GM18498 (cell line): ENCODE measurements around the gene PTPRT.

Experiments
- ATAC-seq: cut with Tn5 transposase; IDR thresholded peaks from one replicate; pipeline ENCODE4 v1.9.1; 2021; ENCODE audit warnings: mild to moderate bottlenecking, moderate library complexity; ENCODE audit not compliant: unreplicated experiment

The PTPRT gene

DNA sequence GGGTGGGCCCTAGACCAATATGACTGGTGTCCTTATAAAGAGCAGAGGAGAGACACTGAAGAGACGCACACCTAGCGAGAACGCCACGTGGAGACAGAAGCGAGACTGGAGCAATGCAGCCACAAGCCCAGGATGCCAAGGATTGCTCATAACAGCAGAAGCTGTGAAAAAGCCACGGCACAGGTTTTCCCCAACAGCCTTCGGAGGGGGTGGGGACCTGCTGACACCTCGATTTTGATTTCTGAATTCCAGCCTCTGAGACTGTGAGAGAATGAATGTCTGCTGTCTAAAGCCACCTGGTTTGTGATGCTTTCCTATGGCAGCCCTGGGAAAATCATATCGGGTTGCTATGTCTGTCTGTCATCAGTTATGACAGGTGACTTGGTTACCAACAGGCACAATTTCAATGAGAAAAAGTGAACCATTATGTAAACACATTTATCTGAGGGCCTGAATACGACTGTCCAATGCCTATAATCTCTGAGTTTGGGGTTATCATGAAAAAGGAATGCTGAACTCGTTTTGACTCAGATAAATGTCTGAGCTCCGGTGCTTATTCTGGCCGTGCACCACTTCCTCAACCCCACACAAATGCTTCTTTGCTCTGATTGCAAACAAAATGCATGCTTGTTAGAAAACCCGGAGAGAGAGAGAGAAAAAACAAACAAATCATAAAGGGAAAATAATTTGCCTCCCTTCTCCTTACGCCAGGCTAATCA is 769.7 kb downstream of the PTPRT start:
- no peak for ATAC-seq

DNA sequence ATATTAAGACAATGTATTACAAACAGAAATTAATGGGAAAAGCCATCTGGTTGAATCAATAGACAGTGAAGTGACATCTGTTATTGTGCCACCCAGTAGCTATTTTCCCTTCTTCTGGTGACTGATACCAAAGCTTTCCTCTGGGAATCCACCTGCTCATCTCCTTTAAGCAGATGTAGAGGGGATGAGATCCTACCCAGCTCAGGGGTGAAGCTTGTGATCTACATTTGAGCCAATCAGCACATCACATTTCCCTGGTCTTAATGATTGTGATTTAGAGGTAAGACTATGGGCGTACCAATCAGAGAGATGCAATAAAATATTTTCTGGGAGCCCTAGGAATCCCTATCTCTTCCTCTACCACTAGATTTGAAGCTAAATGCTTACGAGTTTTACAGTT is 782.9 kb downstream of the PTPRT start:
- no peak for ATAC-seq

DNA sequence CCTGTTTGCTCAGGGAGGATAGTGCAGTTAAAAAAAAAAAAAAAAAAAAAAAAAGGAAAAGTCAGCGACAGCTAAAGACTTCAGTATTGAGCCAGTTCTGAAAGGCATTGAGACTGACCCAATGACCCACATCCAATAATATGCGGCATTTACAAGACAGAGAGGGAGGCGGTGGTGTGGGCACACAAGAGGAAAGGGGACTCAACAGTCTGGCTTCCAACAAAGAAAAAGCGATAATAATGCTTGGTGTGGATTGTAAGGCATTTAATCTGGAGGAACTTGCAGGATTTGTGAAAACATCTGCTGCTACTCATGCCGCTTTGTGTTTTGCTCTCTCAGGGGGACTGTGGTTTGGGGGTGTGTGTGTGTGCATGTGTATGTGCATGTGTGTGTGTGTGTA is 787.3 kb downstream of the PTPRT start:
- ATAC-seq: no peak

DNA sequence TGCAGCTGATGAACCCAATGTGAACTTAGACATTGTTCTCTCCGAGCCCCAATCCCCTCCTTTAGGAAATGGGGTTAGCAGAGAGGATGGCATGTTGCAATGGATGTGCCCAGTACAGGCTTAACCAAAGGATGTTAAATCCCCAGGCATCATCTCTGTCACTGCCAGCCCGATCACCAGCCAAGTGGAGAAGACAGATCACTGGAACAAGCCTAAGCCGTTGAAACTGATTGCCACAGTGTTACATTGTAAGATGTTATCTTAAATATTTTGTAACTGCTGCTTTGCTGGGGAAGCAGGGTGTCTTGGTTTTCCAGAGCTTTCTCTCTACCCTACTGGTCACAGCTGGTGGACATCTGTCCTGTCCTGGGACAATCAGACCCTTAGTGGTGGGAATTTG is 788.1 kb downstream of the PTPRT start:
- ATAC-seq: no peak

DNA sequence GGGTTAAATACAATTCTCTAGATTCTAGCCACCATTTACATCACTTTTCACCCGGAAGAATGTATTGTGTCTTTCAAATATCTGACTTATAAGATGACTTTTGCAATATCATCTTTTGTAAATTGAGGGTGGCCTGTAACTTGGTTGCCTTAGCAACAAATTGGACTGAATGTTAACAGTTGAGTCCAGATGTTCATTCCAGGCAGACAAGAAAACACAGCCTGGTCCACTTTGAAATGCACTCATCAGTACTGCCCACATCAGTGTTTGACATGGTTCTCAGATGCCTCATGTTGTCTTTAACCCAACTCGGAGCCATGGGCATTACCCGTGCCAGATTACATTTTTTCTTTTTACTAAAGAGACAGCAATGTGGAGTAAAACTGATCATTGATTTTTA is 789.9 kb downstream of the PTPRT start:
- ATAC-seq: no peak

DNA sequence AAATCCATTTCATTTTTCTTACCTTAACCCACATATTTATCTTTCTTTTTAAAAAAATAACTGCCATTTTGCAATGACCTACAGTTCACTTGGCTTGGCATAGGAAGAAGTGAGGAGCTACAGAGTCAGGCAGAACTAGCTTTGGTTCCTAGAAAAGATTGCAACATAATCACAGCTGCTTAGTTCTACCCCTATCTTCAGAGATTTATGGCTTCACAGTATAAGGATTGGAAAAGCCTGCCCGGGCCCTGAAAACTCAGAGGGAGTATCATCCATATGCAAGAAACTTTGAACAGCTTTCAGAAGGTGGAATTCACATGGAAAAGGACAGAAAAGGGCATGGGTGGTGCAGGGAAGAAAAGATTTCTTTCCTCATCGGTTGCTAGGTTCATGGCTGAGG is 797.3 kb downstream of the PTPRT start:
- no peak for ATAC-seq

DNA sequence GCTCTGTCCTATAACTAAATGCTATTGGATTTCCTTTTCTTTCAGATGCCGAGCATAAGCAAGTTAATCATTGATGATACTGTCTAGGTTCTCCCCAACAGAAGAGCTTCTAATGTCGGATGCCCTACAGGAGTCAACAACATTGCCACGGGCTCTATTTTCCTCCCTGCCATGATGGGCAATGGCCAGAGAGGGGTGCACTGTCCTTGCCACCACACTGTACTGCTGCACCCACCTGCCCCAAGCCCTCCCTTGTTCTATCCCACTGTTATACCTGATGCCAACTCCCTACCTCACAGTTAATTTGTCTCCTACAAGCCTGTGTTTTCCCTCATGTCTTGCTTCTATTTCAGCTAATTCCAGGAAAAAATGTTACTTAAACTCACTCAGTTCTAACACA is 797.9 kb downstream of the PTPRT start:
- no peak for ATAC-seq

DNA sequence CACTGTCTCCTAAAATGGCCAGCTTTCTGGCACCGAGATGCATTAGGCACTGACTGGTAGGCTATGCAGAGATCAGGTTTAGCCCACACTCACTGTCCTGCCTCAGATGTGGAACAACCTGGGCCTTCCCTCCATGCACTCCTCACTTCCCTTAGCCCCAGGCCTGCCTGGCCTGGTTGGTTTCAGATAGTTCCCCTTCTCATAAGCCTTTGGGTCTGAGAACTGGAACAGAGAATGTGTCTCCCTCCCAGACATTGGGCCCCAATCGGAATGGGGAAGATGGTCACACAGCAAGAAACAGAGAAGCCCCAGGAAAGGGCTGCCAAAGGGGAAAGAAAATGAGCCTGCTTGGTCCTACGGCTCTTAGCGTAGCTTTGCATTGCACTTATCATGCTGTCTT is 809.4 kb downstream of the PTPRT start:
- no peak for ATAC-seq

DNA sequence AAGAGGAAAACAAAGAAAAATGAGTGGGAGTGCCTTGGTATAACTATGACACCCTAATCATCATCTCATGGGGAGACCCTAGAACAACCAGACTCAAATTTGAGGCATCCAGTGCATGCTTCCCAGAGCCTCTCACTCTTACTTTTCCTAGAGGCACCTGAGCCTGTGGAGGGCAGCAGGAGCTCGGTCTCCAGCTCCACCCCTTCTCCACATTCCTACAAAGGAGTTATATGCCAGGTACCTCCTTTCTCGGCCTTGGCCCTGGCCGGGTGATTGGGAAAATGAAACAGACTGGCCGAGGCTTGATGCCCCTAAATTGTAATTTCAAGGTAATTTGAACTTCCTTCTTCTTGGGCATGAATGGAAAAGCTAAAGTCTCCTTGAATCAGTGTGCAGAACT is 810.3 kb downstream of the PTPRT start:
- no peak for ATAC-seq

DNA sequence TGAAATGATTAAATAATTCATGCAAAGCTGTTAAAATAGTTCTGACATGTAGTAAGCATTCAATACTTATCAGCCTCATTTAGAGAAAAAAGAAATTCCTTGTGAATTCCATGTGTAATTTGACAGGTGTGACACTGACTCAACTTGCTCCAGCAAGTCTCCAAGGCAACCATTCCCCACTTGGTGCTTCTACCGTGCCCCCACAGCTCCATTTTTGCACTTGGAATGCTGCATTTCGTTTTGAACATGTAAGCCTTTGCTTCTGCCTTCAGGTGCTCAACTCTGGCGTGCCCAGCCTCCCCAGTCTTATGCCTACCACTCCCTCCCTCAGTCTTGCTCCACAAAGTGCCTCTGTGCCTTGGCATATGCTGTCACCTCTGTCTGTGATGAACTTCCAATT is 810.9 kb downstream of the PTPRT start:
- ATAC-seq: no peak

DNA sequence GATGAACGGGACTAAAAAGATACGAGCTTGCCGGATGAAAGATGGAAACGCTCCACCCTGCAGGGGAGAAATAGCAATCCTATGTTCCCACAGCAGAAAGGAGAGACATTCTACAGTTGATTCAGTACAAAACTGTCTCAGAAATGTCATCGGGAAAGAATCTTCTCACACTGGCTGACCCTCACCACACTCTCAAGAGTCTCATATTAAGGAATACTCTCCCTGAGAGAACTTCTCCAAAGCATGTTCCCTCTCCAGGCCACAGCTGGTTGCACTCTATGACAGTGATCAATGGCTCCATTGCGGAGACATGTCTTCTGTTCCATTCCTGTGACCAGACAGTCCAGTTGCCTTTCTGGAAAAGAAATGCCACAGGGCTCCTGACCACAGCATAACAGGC is 813.6 kb downstream of the PTPRT start:
- no peak for ATAC-seq

DNA sequence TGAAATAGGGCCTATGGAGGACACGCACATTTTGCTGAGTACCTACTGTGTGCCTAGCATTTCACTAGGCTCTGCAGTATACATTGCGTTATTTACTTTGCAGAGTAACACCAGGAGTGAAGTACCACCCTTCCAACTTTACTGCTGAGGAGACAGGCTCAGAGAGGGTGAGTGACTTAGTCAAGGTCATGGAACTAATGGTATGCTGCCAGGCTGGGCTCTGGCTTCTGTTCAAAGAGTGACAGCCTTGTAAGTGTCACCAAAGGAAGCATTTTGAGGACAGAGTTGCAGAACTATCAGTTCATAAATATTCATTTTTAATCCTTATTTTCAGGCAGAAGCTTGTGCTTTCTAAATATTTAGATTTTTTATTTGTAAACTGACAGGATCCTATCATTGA is 816.7 kb downstream of the PTPRT start:
- no peak for ATAC-seq

DNA sequence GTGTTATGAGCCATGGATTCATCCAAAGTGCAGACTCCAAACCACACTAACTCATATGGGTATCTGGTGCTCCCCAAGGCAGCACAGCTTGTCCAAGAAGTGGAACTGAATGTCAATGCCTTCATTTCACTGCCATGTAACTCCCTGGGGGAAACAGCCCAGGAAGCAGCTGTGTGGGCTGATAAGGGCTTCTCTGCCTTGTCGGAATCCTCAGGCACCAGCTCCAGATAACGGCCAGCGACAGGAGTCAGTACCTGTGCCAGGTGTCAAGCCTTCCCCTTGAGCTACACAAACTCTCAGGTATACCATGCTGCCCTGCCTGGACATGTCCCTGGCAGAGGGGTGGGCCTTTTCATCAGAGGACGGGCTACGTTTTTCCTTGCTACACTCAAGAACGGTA is 819.6 kb downstream of the PTPRT start:
- no peak for ATAC-seq

DNA sequence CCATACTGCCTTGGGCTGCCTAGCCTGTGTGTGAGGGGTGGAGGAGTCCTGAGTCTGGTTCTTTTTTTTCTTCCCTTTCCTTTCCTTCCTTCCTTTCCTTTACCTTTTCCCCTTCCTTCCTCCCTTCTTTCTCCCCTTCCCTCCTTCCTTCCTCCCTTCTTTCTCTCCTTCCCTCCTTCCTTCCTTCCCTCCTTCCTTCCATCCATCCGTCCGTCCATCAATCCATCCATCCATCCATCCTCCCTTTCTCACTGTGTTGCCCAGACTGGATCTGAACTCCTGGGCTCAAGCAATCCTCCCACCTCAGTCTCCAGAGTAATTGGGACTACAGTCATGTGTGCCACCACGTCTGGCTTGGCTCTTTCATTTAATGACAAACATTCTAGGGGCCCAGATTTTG is 820.8 kb downstream of the PTPRT start:
- ATAC-seq: no peak

DNA sequence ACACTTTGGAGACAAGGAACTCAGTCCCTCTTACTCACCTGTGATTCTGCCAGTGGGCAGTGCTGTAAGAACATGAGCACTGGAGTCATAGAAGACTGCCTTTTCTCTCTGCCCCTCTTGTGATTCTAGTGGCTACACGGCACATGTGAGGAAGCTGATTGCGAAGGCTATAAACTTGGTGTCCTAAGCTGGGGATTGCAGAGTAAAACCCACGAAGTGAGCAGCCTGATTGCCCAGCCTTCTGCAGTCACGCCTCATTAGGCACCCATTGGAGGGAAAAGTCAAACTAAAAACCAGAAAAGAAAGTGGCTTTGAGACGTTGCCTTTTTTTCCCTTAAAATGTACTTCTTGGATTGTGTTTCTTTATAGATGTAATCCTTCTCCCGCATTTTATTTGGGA is 823.1 kb downstream of the PTPRT start:
- ATAC-seq: no peak

DNA sequence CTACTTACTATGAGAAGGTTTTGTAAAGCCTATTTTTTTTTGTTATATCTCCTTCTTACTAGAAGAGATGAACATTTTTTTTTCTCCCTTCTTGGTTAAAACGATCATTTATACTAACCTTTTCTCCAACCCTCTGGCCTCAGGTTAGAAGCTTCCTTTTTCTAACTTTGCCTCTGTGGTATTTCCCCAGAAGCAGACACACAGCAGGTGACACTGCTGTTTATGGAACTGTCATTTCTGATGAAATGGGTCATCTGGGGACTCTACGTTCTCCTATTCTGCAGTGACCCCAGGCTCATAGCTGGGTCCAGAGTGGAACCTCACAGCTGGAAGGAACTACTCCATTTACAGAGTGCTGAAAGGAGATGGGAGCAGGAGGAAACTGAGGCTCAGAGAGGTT is 825.3 kb downstream of the PTPRT start:
- no peak for ATAC-seq

DNA sequence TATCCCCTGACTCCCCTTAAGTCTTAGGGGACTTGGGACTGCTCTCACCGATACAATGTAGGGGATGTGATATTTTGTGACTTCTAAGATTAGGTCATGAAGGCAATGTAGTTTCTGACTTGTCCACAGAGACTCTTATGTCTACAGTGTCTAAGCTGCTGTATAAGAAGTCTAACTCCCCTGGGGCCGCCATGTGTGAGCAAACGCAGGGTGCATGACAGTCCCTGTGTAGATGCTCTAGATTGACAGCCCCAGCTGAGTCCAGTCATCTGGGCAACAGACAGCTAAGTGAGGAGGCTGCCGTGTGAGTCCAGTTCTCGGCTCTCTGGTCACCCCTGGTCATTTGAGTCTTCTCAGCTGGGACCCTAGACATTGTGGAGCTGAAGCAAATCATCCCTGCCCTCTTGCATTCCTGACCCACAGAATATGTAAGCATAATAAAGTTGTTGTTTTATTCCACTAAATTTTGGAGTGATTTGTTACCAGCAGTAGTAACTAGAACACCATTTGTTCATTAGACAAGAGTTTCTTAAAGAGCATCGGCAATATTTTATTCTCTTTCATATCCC is 828.2 kb downstream of the PTPRT start:
- no peak for ATAC-seq

DNA sequence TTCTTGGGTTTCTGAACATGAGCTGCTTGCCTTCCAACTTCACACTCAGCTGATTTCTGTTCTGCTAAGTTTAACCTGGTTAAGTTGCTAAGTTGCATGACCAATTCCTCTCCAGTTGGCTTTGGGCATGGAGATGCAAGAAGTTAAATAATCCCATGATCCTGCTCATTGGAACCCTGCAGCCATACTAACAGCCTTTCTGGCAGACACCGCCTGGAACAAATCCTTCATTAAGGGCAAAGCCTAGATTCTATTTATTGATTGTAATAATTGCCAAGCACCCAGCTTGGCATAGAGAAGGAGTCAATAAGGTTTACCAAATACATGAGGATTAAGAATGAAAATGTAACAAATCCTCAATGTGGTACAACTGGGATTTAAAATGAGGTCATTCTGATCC is 829.1 kb downstream of the PTPRT start:
- ATAC-seq: no peak

DNA sequence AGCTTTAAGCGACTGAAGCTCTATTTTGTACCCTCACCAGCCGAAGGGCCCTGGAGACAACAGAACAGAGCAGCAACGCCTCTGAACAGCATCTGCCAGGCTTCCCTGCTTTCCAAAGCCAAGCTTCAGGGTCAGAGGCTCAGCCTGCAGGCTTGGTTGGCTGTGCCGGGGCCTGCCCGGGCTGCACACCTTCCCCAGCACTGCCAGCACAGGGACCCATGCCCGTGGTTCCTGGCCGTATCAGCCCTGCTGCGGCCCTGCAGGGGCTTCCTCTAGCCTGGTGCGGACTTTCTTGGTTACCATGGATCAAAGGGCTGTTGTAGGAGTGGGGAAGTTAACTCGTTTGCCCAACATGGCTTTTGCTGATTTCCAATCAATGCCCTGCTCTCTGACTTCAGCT is 830.1 kb downstream of the PTPRT start:
- ATAC-seq: no peak

DNA sequence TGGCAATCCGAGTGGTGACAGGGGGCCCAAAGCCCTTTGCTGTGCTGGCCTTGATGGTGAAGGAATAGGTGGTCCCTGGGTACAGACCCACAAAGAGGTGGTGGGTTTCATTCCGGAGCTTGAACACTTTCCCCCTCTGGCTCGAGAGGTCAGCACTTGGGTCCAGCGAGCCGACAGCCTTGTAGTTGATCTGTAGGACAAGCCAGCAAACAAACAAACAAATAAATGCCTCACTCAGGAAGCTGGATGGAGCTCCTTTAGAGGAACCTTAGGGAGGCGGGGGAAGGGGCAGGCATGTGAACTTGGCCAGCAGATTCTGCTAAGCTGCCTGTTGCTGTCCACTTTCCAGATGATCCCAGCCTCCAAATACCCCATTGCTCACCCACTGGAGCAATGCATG is 837.6 kb downstream of the PTPRT start:
- ATAC-seq: no peak

DNA sequence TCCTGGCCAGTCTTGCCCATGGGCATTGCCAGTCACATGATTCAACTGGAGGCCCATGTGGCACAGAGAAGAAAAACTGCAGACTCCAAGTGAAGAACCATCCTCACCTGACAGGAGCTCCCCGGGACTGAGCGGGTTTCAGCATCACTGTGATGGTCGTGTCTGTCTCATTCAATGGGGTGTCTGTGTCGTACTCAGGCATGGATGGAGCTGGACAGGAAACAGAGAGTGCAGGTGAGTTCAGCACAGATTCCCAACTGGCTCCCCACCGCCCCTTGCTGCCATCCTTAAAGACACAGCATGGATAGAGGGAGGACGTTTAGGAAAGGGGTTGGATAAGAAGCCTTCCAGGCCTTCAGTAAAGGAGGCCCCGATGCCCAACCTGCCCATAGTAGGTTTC is 839.2 kb downstream of the PTPRT start:
- ATAC-seq: no peak

DNA sequence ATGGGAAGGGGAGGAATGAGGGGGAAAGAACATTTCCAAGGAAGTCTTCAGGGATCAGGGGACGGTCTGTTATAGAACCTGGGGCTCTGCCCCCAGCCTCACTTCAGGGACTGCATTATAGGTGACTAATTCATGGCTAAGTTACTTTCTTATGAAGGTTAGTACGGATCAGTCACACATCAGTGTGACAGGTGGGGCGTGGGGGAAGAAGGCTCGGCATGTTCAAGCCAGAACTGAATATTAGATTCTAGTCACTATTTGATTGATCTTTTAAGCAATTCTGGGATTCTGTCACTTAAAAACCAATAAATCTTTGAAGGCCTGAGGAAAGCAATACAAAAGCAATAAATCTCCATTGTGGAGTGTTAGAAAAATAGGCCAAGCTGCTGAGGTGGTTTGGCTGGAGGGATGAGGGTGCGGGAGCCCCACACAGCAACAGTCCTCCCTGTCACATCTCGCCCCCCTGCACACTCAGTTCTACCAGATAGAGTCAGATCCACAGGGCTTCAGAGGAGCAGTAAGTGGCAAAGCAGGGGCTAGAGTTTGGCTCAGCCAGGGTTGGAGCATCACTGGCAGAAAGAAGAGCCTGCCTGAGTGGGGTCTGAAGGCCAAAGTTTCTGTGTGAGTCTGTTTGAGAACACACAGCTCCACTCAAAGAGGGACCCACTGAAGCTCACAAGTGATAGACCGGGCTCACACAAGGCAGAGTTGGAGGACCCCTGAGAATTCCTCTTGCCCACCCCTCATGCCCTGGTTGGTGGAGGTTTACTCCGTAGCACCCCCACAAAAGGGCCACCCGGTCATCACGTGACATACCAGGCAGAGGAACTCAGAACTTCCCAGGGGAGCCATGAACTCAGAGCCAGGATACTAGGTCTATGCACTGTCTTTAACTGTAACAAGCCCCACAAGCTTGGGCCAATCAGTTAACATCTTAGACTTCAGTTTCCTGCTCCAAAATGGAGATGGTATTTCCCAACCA is 843.2 kb downstream of the PTPRT start:
- ATAC-seq: no peak
